HUDEP-2 (cell line): ENCODE measurements around the gene ATP2B3.

Experiments used
- DNase-seq, 76 experiments: peaks; one replicate each; lab custom pipeline; 2025; ENCODE audit not compliant: unreplicated experiment in 76 of 76; lab: John Stamatoyannopoulos, UW

ATP2B3 gene

GRCh38 chrX:153631907-153632594, 114.6 kb downstream of the ATP2B3 start:
- DNase-seq = no peak
